Prostate gland (tissue), 2 donors: ENCODE measurements around the gene CPZ. TPM values are rescaled to one million over a fixed set of nuclear protein-coding genes. Genes with fewer than 3 reads are reported as not detected.
"Not testable (repeated sequence)": the region's sequence is repeated elsewhere in the genome, so short reads cannot be mapped to it uniquely, and the experiment has no call there.

Source experiments
- DNase-seq: peaks from one replicate; pipeline ENCODE4 v3.0.0-alpha.2; 2019; ENCODE audit warnings: low spot score
- H3K27ac ChIP-seq, 2 donors: fragments of 200-600 bp; sonication (generic); 2 replicates each; pipeline ENCODE4 v1.5.1; 2017 to 2019
- H3K27me3 ChIP-seq: fragments of 200-600 bp; sonication (generic); replicated peaks from 2 replicates; pipeline ENCODE4 v1.5.1; 2019; ENCODE audit not compliant: insufficient read depth
- H3K36me3 ChIP-seq, 2 donors: fragments of 200-600 bp; sonication (generic); 1 replicate in 1 of 2; 2 replicates in 1 of 2; pipeline versions ENCODE4 v1.5.1 to v1.8.1; 2017 to 2019
- H3K4me1 ChIP-seq: fragments of 200-600 bp; sonication (generic); replicated peaks from 2 replicates; pipeline ENCODE4 v1.5.1; 2019
- H3K4me3 ChIP-seq, 2 donors: fragments of 200-600 bp; sonication (generic); 2 replicates each; pipeline ENCODE4 v1.5.1; 2017 to 2019
- H3K9me3 ChIP-seq: fragments of 200-600 bp; sonication (generic); 2 replicates; pipeline ENCODE4 v1.5.1; 2017
- CTCF ChIP-seq, 4 experiments: fragments of 200-600 bp in 2 of 4; fragments of 450-650 bp in 2 of 4; sonication (generic) in 2 of 4; IDR thresholded peaks; 1 replicate in 3 of 4; 2 replicates in 1 of 4; pipeline ENCODE4 v1.5.1; 2016 to 2019; ENCODE audit warnings: antibody characterized with exemption in 4 of 4, mild to moderate bottlenecking in 2 of 4, moderate library complexity in 2 of 4
- POLR2A ChIP-seq: fragments of 450-650 bp; IDR thresholded peaks from one replicate; pipeline ENCODE4 v1.6.1; 2016; ENCODE audit warnings: antibody characterized with exemption, mild to moderate bottlenecking
- POLR2AphosphoS5 ChIP-seq: sonication (generic); formaldehyde crosslinking; IDR thresholded peaks from one replicate; pipeline ENCODE4 v1.6.1; 2017; ENCODE audit warnings: antibody characterized with exemption
- WGBS: methylation state at CpG from one replicate; pipeline ENCODE4 v1.1.5; 2018; 5-methylcytosine and 5-hydroxymethylcytosine counted together
- intact Hi-C: fragments of 100-400 bp; cut with DNase I; formaldehyde crosslinking; loops from one replicate; pipeline ENCODE4 v1.14.2; 2022
- total RNA-seq, 2 donors: library from RNA; depleted of rRNA; stranded (reverse); fragments of >200 nt; gene quantifications; one replicate each; pipeline ENCODE4 v1.1.0, GENCODE V29; 2016

CPZ gene
- total RNA-seq, 2 donors from 2014 or later, result 0.73 to 15.1 TPM

DNA sequence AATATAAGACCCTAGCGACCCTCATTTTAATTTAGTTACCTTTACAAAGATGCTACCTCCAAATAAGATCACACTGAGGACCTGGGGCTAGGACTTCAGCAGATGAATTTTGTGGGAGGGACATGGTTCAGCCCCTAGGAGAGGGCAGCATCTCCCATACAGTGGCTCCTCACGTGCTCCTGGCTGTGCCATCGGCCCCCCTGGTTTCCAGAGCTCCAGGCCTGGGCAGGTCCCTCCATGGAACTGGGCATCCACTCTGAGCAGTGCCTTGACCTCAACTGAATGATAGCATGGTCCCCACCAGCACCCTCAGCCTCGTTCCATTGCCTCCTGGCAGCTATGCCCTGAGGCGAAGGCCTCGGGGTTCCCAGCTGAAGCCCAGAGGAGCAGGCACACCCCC lies 39.3 kb downstream of the CPZ start:
- H3K4me3 ChIP-seq, H3K36me3 ChIP-seq, DNase-seq, H3K4me1 ChIP-seq, intact Hi-C loops, H3K9me3 ChIP-seq, H3K27ac ChIP-seq, H3K27me3 ChIP-seq: not testable (repeated sequence)
- 80% methylated on average over 1 of the region's 6 CpGs for WGBS

DNA sequence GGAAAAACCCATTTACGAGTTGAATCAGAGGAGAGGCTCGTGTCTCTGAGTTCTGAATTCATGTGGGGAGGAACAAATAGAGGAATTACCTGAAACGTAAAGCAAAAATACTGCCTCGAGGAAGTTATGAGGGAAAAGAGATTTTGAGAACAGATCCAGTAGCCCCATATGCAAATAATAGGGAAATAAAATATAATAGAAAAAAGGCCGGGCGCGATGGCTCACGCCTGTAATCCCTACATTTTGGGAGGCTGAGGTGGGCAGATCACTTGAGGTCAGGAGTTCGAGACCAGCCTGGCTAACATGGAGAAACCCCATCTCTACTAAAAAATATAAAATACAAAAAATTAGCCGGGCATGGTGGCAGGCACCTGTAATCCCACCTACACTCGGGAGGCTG lies 42.2 kb downstream of the CPZ start:
- H3K4me3 ChIP-seq, H3K9me3 ChIP-seq, H3K4me1 ChIP-seq, DNase-seq, H3K27me3 ChIP-seq, H3K27ac ChIP-seq, H3K36me3 ChIP-seq, intact Hi-C loops: not testable (repeated sequence)
- 58% methylated on average over 7 of the region's 11 CpGs for WGBS

GRCh38 chr4:8635897-8636554 lies 43.5 kb downstream of the CPZ start:
- no CpG with 5 or more reads among the region's 29 CpGs for WGBS
- H3K4me3 ChIP-seq, DNase-seq, H3K4me1 ChIP-seq, H3K27ac ChIP-seq, H3K36me3 ChIP-seq, H3K9me3 ChIP-seq, intact Hi-C loops, H3K27me3 ChIP-seq: not testable (repeated sequence)

GRCh38 chr4:8637456-8637984 lies 45.0 kb downstream of the CPZ start:
- H3K36me3 ChIP-seq, result no peaks in the 10 kb centered on the region
- no peaks in the 10 kb centered on the region for H3K4me1 ChIP-seq
- no peaks in the 10 kb centered on the region for H3K9me3 ChIP-seq
- H3K4me3 ChIP-seq, result no peak overlapping the region
- intact Hi-C loops, result no loop called here
- no peak for DNase-seq
- H3K27me3 ChIP-seq, result peaks cover 6% of the 10 kb centered on the region
- no peak for TF ChIP-seq POLR2AphosphoS5
- no peak for TF ChIP-seq CTCF (IDR thresholded peaks at IDR 0.05)
- TF ChIP-seq POLR2A, result no peak
- H3K27ac ChIP-seq, result no peak overlapping the region
- 77% methylated on average over 2 of the region's 2 CpGs for WGBS

DNA sequence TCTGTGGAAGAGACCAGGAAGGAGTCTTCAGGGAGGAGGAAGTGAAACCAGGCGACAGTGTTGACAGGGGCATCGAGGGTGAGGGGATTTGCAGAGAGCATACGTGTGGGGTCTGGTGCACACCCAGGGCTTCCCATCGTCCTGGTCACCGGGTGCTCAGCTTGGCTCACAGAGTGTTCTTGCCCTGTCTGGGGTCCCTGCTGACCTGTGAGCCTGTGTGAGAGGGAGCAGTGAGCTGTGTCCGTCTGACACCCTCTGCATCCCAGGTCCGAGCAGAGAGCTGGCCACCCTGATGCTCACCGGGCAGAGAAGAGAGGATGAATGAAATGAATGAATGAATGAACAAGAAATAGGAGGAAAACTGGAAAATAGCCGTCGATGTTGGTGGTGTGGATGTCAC lies 46.5 kb downstream of the CPZ start:
- DNase-seq, result no peak
- no peak for TF ChIP-seq CTCF (IDR thresholded peaks at IDR 0.05)
- no peak for TF ChIP-seq POLR2A
- TF ChIP-seq POLR2AphosphoS5, result no peak
- no peak overlapping the region for H3K4me3 ChIP-seq
- H3K27ac ChIP-seq, result no peak overlapping the region
- H3K27me3 ChIP-seq, result peaks cover 6% of the 10 kb centered on the region
- no peaks in the 10 kb centered on the region for H3K36me3 ChIP-seq
- H3K9me3 ChIP-seq, result no peaks in the 10 kb centered on the region
- intact Hi-C loops, result no loop called here
- no peaks in the 10 kb centered on the region for H3K4me1 ChIP-seq
- WGBS, result 66% methylated on average over 10 of the region's 10 CpGs

GRCh38 chr4:8639777-8640720 lies 47.5 kb downstream of the CPZ start:
- Histone ChIP-seq H3K4me1 (no peaks in the 10 kb centered on the region), H3K9me3 (no peaks in the 10 kb centered on the region), H3K4me3 (no peak overlapping the region), H3K27ac (no peak overlapping the region), H3K27me3 (peaks cover 6% of the 10 kb centered on the region), H3K36me3 (no peaks in the 10 kb centered on the region)
- WGBS, result 70% methylated on average over 26 of the region's 26 CpGs
- no peak for DNase-seq
- TF ChIP-seq POLR2AphosphoS5, result no peak
- no peak for TF ChIP-seq CTCF (IDR thresholded peaks at IDR 0.05)
- no peak for TF ChIP-seq POLR2A
- intact Hi-C loops, result no loop called here
